ENCODE results near the gene CLDND2. TPM values are rescaled to one million over a fixed set of nuclear protein-coding genes. Genes with fewer than 3 reads are reported as not detected.

Gene CLDND2
- polyA plus RNA-seq, 2 donors: 0.37 to 0.39 TPM

GRCh38 chr19:51367565-51368365, 1.0 kb downstream of the CLDND2 start:
- H3K4me1 ChIP-seq (ENCODE audit: control insufficient read depth in 2 of 2, insufficient read depth in 2 of 2, low read length in 1 of 2): peaks cover 4 to 22% of the 10 kb centered on the region in 2 donors
- H3K4me3 ChIP-seq (ENCODE audit: low read depth in 1 of 2, low read length in 2 of 2): peak overlapping the region; percentile 84 to 86
- no peaks in the 10 kb centered on the region for H3K27me3 ChIP-seq (ENCODE audit: control insufficient read depth in 1 of 2, insufficient read depth in 2 of 2, low read length in 2 of 2)
- H3K9me3 ChIP-seq (ENCODE audit: control insufficient read depth in 2 of 2, insufficient read depth in 1 of 2, low read depth in 1 of 2, low read length in 1 of 2): no peaks in the 10 kb centered on the region
- no peaks in the 10 kb centered on the region for H3K36me3 ChIP-seq (ENCODE audit: control insufficient read depth in 2 of 2, insufficient read depth in 2 of 2, low read length in 1 of 2)
- H3K27ac ChIP-seq (ENCODE audit: low read depth in 2 of 2, low read length in 1 of 2): peak overlapping the region; percentile 94 to 98
- WGBS, 2 donors: 0 to 1% methylated on average over 64 of the region's 64 CpGs

- 0 to 1% methylated on average over 13 to 15 of the region's 15 CpGs for WGBS, 2 donors
- peaks cover 4 to 22% of the 10 kb centered on the region in 2 donors for H3K4me1 ChIP-seq (ENCODE audit: control insufficient read depth in 2 of 2, insufficient read depth in 2 of 2, low read length in 1 of 2)
Observed at GRCh38 chr19:51367255-51367564, 1.6 kb downstream of the CLDND2 start.

GRCh38 chr19:51366389-51367254, 2.2 kb downstream of the CLDND2 start:
- no peaks in the 10 kb centered on the region for H3K27me3 ChIP-seq (ENCODE audit: control insufficient read depth in 1 of 2, insufficient read depth in 2 of 2, low read length in 2 of 2)

More at GRCh38 chr19:51367255-51367564, 1.6 kb downstream of the CLDND2 start:
- peak overlapping the region; percentile 66 to 86 for H3K4me3 ChIP-seq (ENCODE audit: low read depth in 1 of 2, low read length in 2 of 2)
- H3K27ac ChIP-seq (ENCODE audit: low read depth in 2 of 2, low read length in 1 of 2): peak overlapping the region; percentile 94 to 98
- H3K27me3 ChIP-seq (ENCODE audit: control insufficient read depth in 1 of 2, insufficient read depth in 2 of 2, low read length in 2 of 2): no peaks in the 10 kb centered on the region
- no peaks in the 10 kb centered on the region for H3K36me3 ChIP-seq (ENCODE audit: control insufficient read depth in 2 of 2, insufficient read depth in 2 of 2, low read length in 1 of 2)
- no peaks in the 10 kb centered on the region for H3K9me3 ChIP-seq (ENCODE audit: control insufficient read depth in 2 of 2, insufficient read depth in 1 of 2, low read depth in 1 of 2, low read length in 1 of 2)

GRCh38 chr19:51365965-51366388, 2.8 kb downstream of the CLDND2 start, which contains the start of gene ETFB:
Gene ETFB, minus strand, starts transcription at chr19:51366388. Its CDS starts 62 bp downstream, at chr19:51366326.
- Histone ChIP-seq H3K27ac (ENCODE audit: low read depth in 2 of 2, low read length in 1 of 2) (peak within 1 kb of the TSS; percentile 98), H3K27me3 (ENCODE audit: control insufficient read depth in 1 of 2, insufficient read depth in 2 of 2, low read length in 2 of 2) (no peaks in the 10 kb centered on the region), H3K4me3 (ENCODE audit: low read depth in 1 of 2, low read length in 2 of 2) (peak within 1 kb of the TSS; percentile 86 to 91), H3K9me3 (ENCODE audit: control insufficient read depth in 2 of 2, insufficient read depth in 1 of 2, low read depth in 1 of 2, low read length in 1 of 2) (no peaks in the 10 kb centered on the region), H3K4me1 (ENCODE audit: control insufficient read depth in 2 of 2, insufficient read depth in 2 of 2, low read length in 1 of 2) (peaks cover 4 to 22% of the 10 kb centered on the region in 2 donors), H3K36me3 (ENCODE audit: control insufficient read depth in 2 of 2, insufficient read depth in 2 of 2, low read length in 1 of 2) (no peaks in the 10 kb centered on the region)
- 0% methylated on average over 27 of the region's 27 CpGs for WGBS, 2 donors

More at GRCh38 chr19:51366389-51367254, 2.2 kb downstream of the CLDND2 start:
- no peaks in the 10 kb centered on the region for H3K36me3 ChIP-seq (ENCODE audit: control insufficient read depth in 2 of 2, insufficient read depth in 2 of 2, low read length in 1 of 2)
- peaks cover 4 to 22% of the 10 kb centered on the region in 2 donors for H3K4me1 ChIP-seq (ENCODE audit: control insufficient read depth in 2 of 2, insufficient read depth in 2 of 2, low read length in 1 of 2)
- peak overlapping the region; percentile 86 to 91 for H3K4me3 ChIP-seq (ENCODE audit: low read depth in 1 of 2, low read length in 2 of 2)
- 1% methylated on average over 51 to 54 of the region's 54 CpGs for WGBS, 2 donors
- H3K27ac ChIP-seq (ENCODE audit: low read depth in 2 of 2, low read length in 1 of 2): peak overlapping the region; percentile 98
- no peaks in the 10 kb centered on the region for H3K9me3 ChIP-seq (ENCODE audit: control insufficient read depth in 2 of 2, insufficient read depth in 1 of 2, low read depth in 1 of 2, low read length in 1 of 2)

- Histone ChIP-seq H3K4me3 (ENCODE audit: low read depth in 1 of 2, low read length in 2 of 2) (peak overlapping the region; percentile 86 to 91), H3K27me3 (ENCODE audit: control insufficient read depth in 1 of 2, insufficient read depth in 2 of 2, low read length in 2 of 2) (no peaks in the 10 kb centered on the region), H3K9me3 (ENCODE audit: control insufficient read depth in 2 of 2, insufficient read depth in 1 of 2, low read depth in 1 of 2, low read length in 1 of 2) (no peaks in the 10 kb centered on the region), H3K27ac (ENCODE audit: low read depth in 2 of 2, low read length in 1 of 2) (peak overlapping the region; percentile 86 to 98), H3K36me3 (ENCODE audit: control insufficient read depth in 2 of 2, insufficient read depth in 2 of 2, low read length in 1 of 2) (no peaks in the 10 kb centered on the region), H3K4me1 (ENCODE audit: control insufficient read depth in 2 of 2, insufficient read depth in 2 of 2, low read length in 1 of 2) (peaks cover 4 to 22% of the 10 kb centered on the region in 2 donors)
- WGBS, 2 donors: 13 to 14% methylated on average over 10 of the region's 10 CpGs
Observed at GRCh38 chr19:51365211-51365964, 3.4 kb downstream of the CLDND2 start.

- 73 to 76% methylated on average over 15 of the region's 15 CpGs for WGBS, 2 donors
- Histone ChIP-seq H3K27ac (ENCODE audit: low read depth in 2 of 2, low read length in 1 of 2) (peak overlapping the region; percentile 52 to 88), H3K36me3 (ENCODE audit: control insufficient read depth in 2 of 2, insufficient read depth in 2 of 2, low read length in 1 of 2) (no peaks in the 10 kb centered on the region), H3K4me3 (ENCODE audit: low read depth in 1 of 2, low read length in 2 of 2) (no peak overlapping the region), H3K4me1 (ENCODE audit: control insufficient read depth in 2 of 2, insufficient read depth in 2 of 2, low read length in 1 of 2) (peaks cover 4 to 22% of the 10 kb centered on the region in 2 donors), H3K27me3 (ENCODE audit: control insufficient read depth in 1 of 2, insufficient read depth in 2 of 2, low read length in 2 of 2) (no peaks in the 10 kb centered on the region), H3K9me3 (ENCODE audit: control insufficient read depth in 2 of 2, insufficient read depth in 1 of 2, low read depth in 1 of 2, low read length in 1 of 2) (no peaks in the 10 kb centered on the region)
Observed at GRCh38 chr19:51364200-51365106, 4.3 kb downstream of the CLDND2 start.

GRCh38 chr19:51361239-51361638, 7.6 kb downstream of the CLDND2 start:
- Histone ChIP-seq H3K27ac (ENCODE audit: low read depth in 2 of 2, low read length in 1 of 2) (no peak overlapping the region), H3K4me3 (ENCODE audit: low read depth in 1 of 2, low read length in 2 of 2) (no peak overlapping the region)

GRCh38 chr19:51359294-51359693, 9.5 kb downstream of the CLDND2 start:
- 53 to 73% methylated on average over 4 of the region's 4 CpGs for WGBS, 2 donors
- Histone ChIP-seq H3K36me3 (ENCODE audit: control insufficient read depth in 2 of 2, insufficient read depth in 2 of 2, low read length in 1 of 2) (no peaks in the 10 kb centered on the region), H3K4me1 (ENCODE audit: control insufficient read depth in 2 of 2, insufficient read depth in 2 of 2, low read length in 1 of 2) (peaks cover 4 to 9% of the 10 kb centered on the region in 2 donors), H3K27ac (ENCODE audit: low read depth in 2 of 2, low read length in 1 of 2) (peak overlapping the region; percentile 35 to 43), H3K27me3 (ENCODE audit: control insufficient read depth in 1 of 2, insufficient read depth in 2 of 2, low read length in 2 of 2) (no peaks in the 10 kb centered on the region), H3K4me3 (ENCODE audit: low read depth in 1 of 2, low read length in 2 of 2) (no peak overlapping the region), H3K9me3 (ENCODE audit: control insufficient read depth in 2 of 2, insufficient read depth in 1 of 2, low read depth in 1 of 2, low read length in 1 of 2) (no peaks in the 10 kb centered on the region)

More at GRCh38 chr19:51361239-51361638, 7.6 kb downstream of the CLDND2 start:
- Histone ChIP-seq H3K36me3 (ENCODE audit: control insufficient read depth in 2 of 2, insufficient read depth in 2 of 2, low read length in 1 of 2) (no peaks in the 10 kb centered on the region), H3K27me3 (ENCODE audit: control insufficient read depth in 1 of 2, insufficient read depth in 2 of 2, low read length in 2 of 2) (no peaks in the 10 kb centered on the region), H3K9me3 (ENCODE audit: control insufficient read depth in 2 of 2, insufficient read depth in 1 of 2, low read depth in 1 of 2, low read length in 1 of 2) (no peaks in the 10 kb centered on the region), H3K4me1 (ENCODE audit: control insufficient read depth in 2 of 2, insufficient read depth in 2 of 2, low read length in 1 of 2) (peaks cover 4 to 17% of the 10 kb centered on the region in 2 donors)
- WGBS, 2 donors: 85 to 87% methylated on average over 13 of the region's 13 CpGs

All from esophagus (tissue), 2 donors.